Measurements from ENCODE around the gene IRAK1. TPM values are rescaled to one million over a fixed set of nuclear protein-coding genes. Genes with fewer than 3 reads are reported as not detected.
"Not testable (repeated sequence)": the region's sequence is repeated elsewhere in the genome, so short reads cannot be mapped to it uniquely, and the experiment has no call there.

The IRAK1 gene
- total RNA-seq, 1 donor from 2014 or later = 96.9 TPM

GRCh38 chrX:153984351-153985178 is 35.1 kb downstream of the IRAK1 start:
- Mint-ChIP-seq H3K4me1 (ENCODE audit: low read depth) (no peaks in the 10 kb centered on the region), H3K27ac (no peak overlapping the region), H3K9me3 (ENCODE audit: low read depth) (no peaks in the 10 kb centered on the region)

GRCh38 chrX:153983321-153983801 is 36.3 kb downstream of the IRAK1 start:
- no peaks in the 10 kb centered on the region for H3K27me3 Mint-ChIP-seq
- no peak for TF ChIP-seq CTCF (IDR thresholded peaks at IDR 0.05; ENCODE audit: unreplicated experiment)
- peaks cover 12% of the 10 kb centered on the region for H3K36me3 Mint-ChIP-seq (ENCODE audit: insufficient read depth)
- H3K27ac Mint-ChIP-seq = no peak overlapping the region
- H3K4me3 Mint-ChIP-seq (ENCODE audit: low read depth) = no peak overlapping the region
- DNase-seq (ENCODE audit: low spot score, unreplicated experiment) = no peak
- no peaks in the 10 kb centered on the region for H3K4me1 Mint-ChIP-seq (ENCODE audit: low read depth)
- H3K9me3 Mint-ChIP-seq (ENCODE audit: low read depth) = no peaks in the 10 kb centered on the region

More at GRCh38 chrX:153984351-153985178, 35.1 kb downstream of the IRAK1 start:
- TF ChIP-seq CTCF (IDR thresholded peaks at IDR 0.05; ENCODE audit: unreplicated experiment) = no peak
- no peak for DNase-seq (ENCODE audit: low spot score, unreplicated experiment)
- H3K27me3 Mint-ChIP-seq = no peaks in the 10 kb centered on the region
- peaks cover 12% of the 10 kb centered on the region for H3K36me3 Mint-ChIP-seq (ENCODE audit: insufficient read depth)
- H3K4me3 Mint-ChIP-seq (ENCODE audit: low read depth) = no peak overlapping the region

- Mint-ChIP-seq H3K9me3 (ENCODE audit: low read depth) (no peaks in the 10 kb centered on the region), H3K27me3 (no peaks in the 10 kb centered on the region), H3K4me3 (ENCODE audit: low read depth) (no peak overlapping the region), H3K36me3 (ENCODE audit: insufficient read depth) (peaks cover 12% of the 10 kb centered on the region), H3K27ac (no peak overlapping the region), H3K4me1 (ENCODE audit: low read depth) (no peaks in the 10 kb centered on the region)
- DNase-seq (ENCODE audit: low spot score, unreplicated experiment) = no peak
- TF ChIP-seq CTCF (IDR thresholded peaks at IDR 0.05; ENCODE audit: unreplicated experiment) = no peak
These were observed 37.8 kb downstream of the IRAK1 start for GRCh38 chrX:153981771-153982533.

- no peaks in the 10 kb centered on the region for H3K9me3 Mint-ChIP-seq (ENCODE audit: low read depth)
- no peaks in the 10 kb centered on the region for H3K4me1 Mint-ChIP-seq (ENCODE audit: low read depth)
- H3K27ac Mint-ChIP-seq = no peak overlapping the region
- peaks cover 12% of the 10 kb centered on the region for H3K36me3 Mint-ChIP-seq (ENCODE audit: insufficient read depth)
- H3K27me3 Mint-ChIP-seq = no peaks in the 10 kb centered on the region
- H3K4me3 Mint-ChIP-seq (ENCODE audit: low read depth) = no peak overlapping the region
- TF ChIP-seq CTCF (IDR thresholded peaks at IDR 0.05; ENCODE audit: unreplicated experiment) = no peak
- no peak for DNase-seq (ENCODE audit: low spot score, unreplicated experiment)
These were observed 38.5 kb downstream of the IRAK1 start for GRCh38 chrX:153981231-153981630.

GRCh38 chrX:153980394-153980793 is 39.3 kb downstream of the IRAK1 start:
- H3K27ac Mint-ChIP-seq; DNase-seq (ENCODE audit: low spot score, unreplicated experiment); H3K27me3 Mint-ChIP-seq; H3K4me3 Mint-ChIP-seq (ENCODE audit: low read depth); H3K9me3 Mint-ChIP-seq (ENCODE audit: low read depth); H3K4me1 Mint-ChIP-seq (ENCODE audit: low read depth): not testable (repeated sequence)
- peaks cover 13% of the 10 kb centered on the region for H3K36me3 Mint-ChIP-seq (ENCODE audit: insufficient read depth)
